Brain microvascular endothelial cell (primary cell): ENCODE data around the gene WASL.
A peak's percentile ranks its signal among the peaks of the same experiment; 100 is the strongest.
"Not testable (repeated sequence)": the region's sequence is repeated elsewhere in the genome, so short reads cannot be mapped to it uniquely, and the experiment has no call there.

ENCODE experiments used
- DNase-seq: peaks from one replicate; pipeline ENCODE4 v3.0.0-alpha.2; 2020
- H3K27ac ChIP-seq: fragments of 250-450 bp; sonication (Bioruptor Pico); 2 replicates; pipeline ENCODE4 v1.5.1; 2020; ENCODE audit warnings: mild to moderate bottlenecking, moderate library complexity
- H3K27me3 ChIP-seq: fragments of 250-450 bp; sonication (Bioruptor Pico); replicated peaks from 2 replicates; pipeline ENCODE4 v1.5.1; 2020; ENCODE audit warnings: mild to moderate bottlenecking
- H3K36me3 ChIP-seq: fragments of 250-450 bp; sonication (Bioruptor Pico); replicated peaks from 2 replicates; pipeline ENCODE4 v1.5.1; 2020; ENCODE audit warnings: mild to moderate bottlenecking
- H3K4me3 ChIP-seq: 2 replicates; pipeline ENCODE4 v1.5.1; 2011; ENCODE audit warnings: low read depth, mild to moderate bottlenecking, control low read depth, low read length, moderate library complexity
- CTCF ChIP-seq: IDR thresholded peaks from 2 replicates; pipeline ENCODE4 v1.5.1; 2011; ENCODE audit warnings: low read depth, mild to moderate bottlenecking, moderate library complexity, low read length, control low read depth, inconsistent platforms; ENCODE audit errors: missing control alignments
- in situ Hi-C: cut with HindIII; loops from 2 replicates; pipeline ENCODE4 v1.10.0; 2017; ENCODE audit warnings: low sequenced_read_pairs, low pct_ligation_motif_present

Gene WASL

DNA sequence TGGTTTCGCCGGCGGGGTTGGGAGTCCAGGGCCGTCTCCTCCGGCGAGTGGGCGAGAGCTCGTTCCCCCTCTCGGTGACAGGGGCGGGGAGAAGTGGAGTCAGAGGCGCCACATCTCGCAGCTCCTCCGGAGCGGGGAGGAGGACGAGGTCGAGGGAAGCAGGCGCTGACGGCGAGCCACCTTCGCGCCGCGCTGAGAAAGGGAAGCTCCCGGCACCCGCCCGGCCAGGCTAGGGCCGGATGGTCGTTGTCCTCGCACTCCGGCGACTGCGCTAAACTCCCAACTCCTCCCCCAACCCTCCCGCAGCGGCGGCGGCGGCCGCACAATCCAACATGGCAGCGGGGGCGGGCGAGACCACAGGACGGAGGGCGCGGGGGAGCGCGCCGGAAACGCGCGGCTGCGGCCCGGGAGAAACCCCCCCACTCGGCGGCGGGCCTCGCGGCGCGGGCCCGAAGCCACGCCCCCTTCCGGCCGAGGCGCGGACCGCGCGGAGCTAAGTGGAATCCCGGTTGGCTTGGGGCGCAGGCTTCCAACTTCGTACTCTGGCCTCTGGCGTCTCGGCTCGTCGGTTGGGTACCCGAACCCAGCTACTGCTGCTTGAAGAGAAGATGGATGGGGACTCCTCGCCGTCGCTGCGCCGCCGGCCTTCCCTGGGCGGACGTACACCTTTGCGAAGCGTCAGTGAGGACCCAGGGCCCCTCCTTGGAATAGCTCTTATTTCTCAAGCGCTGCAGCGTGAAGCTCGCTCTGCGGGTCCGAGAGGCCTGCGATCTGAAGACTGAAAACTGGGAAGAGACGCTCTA is at the start of gene WASL:
WASL (minus strand) TSS at position 270 of the 803 bp plus-strand sequence; CDS start at position 1, 269 bp downstream.
- peak within 1 kb of the TSS; percentile 84 for H3K4me3 ChIP-seq
- in situ Hi-C loops = no loop called here
- no peak for TF ChIP-seq CTCF

GRCh38 chr7:123797673-123798531 is 49.1 kb upstream of the WASL start:
- in situ Hi-C loops = no loop called here
- Histone ChIP-seq H3K27ac (no peak overlapping the region), H3K27me3 (no peaks in the 10 kb centered on the region), H3K4me3 (no peak overlapping the region), H3K36me3 (no peaks in the 10 kb centered on the region)
- peak; percentile 59 for DNase-seq
- peak; percentile 41 for TF ChIP-seq CTCF

More for the DNA sequence above, at the start of gene WASL:
- no peaks in the 10 kb centered on the region for H3K36me3 ChIP-seq
- H3K27me3 ChIP-seq = no peaks in the 10 kb centered on the region
- H3K27ac ChIP-seq = peak within 1 kb of the TSS; percentile 83
- DNase-seq = peak; percentile 77

- TF ChIP-seq CTCF = no peak
- in situ Hi-C loops = no loop called here
- Histone ChIP-seq H3K27ac (no peak overlapping the region), H3K36me3 (no peaks in the 10 kb centered on the region), H3K4me3 (no peak overlapping the region), H3K27me3 (no peaks in the 10 kb centered on the region)
- no peak for DNase-seq
These were observed 47.8 kb upstream of the WASL start for GRCh38 chr7:123796568-123796967.

GRCh38 chr7:123795917-123796316 is 47.1 kb upstream of the WASL start:
- no peak for TF ChIP-seq CTCF
- no peaks in the 10 kb centered on the region for H3K27me3 ChIP-seq
- H3K36me3 ChIP-seq = no peaks in the 10 kb centered on the region
- in situ Hi-C loops = no loop called here
- no peak overlapping the region for H3K4me3 ChIP-seq
- DNase-seq = no peak
- no peak overlapping the region for H3K27ac ChIP-seq

DNA sequence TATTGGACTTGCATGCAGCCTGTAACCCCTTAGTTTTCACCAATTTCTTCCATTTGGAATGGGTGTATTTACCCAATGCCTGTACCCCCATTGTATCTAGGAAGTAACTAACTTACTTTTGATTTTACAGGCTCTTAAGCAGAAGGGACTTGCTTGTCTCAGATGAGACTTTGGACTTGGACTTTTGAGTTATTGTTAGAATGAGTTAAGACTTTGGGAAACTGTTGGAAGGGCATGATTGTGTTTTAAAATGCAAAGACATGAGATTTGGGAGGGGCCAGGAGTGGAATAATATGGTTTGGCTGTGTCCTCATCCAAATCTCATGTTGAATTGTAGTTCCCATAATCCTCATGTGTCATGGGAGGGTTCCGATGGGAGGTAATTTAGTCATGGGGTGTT is 46.3 kb upstream of the WASL start:
- H3K27me3 ChIP-seq, H3K27ac ChIP-seq, DNase-seq, H3K4me3 ChIP-seq, H3K36me3 ChIP-seq, in situ Hi-C loops: not testable (repeated sequence)

GRCh38 chr7:123792547-123792946 is 43.7 kb upstream of the WASL start:
- H3K27me3 ChIP-seq = no peaks in the 10 kb centered on the region
- no peak overlapping the region for H3K4me3 ChIP-seq
- no peak for TF ChIP-seq CTCF
- no peak overlapping the region for H3K27ac ChIP-seq
- DNase-seq = no peak
- in situ Hi-C loops = no loop called here
- H3K36me3 ChIP-seq = no peaks in the 10 kb centered on the region
